Thyroid gland (tissue), 4 donors: ENCODE data around the gene CDX1. TPM values are rescaled to one million over a fixed set of nuclear protein-coding genes. Genes with fewer than 3 reads are reported as not detected.

Source experiments
- DNase-seq, 2 donors: peaks; one replicate each; pipeline ENCODE4 v3.0.0-alpha.2; 2019
- H3K27ac ChIP-seq, 3 donors: fragments of 200-600 bp; sonication (generic); 1 replicate in 2 of 3; 2 replicates in 1 of 3; pipeline ENCODE4 v1.5.1; 2016 to 2019; ENCODE audit warnings: mild to moderate bottlenecking in 1 of 3, moderate library complexity in 1 of 3
- H3K27me3 ChIP-seq: fragments of 200-600 bp; sonication (generic); one replicate; pipeline ENCODE4 v1.5.1; 2019
- H3K36me3 ChIP-seq, 2 donors: fragments of 200-600 bp; sonication (generic); one replicate each; pipeline ENCODE4 v1.5.1; 2016 to 2019
- H3K4me1 ChIP-seq, 2 donors: fragments of 200-600 bp; sonication (generic); one replicate each; pipeline ENCODE4 v1.5.1; 2017 to 2019
- H3K4me3 ChIP-seq, 3 donors: fragments of 200-600 bp; sonication (generic); replicated peaks in 1 of 3; 1 replicate in 2 of 3; 2 replicates in 1 of 3; pipeline ENCODE4 v1.5.1; 2016; ENCODE audit warnings: mild to moderate bottlenecking in 1 of 3
- H3K9me3 ChIP-seq: fragments of 200-600 bp; sonication (generic); one replicate; pipeline ENCODE4 v1.5.1; 2017
- CTCF ChIP-seq, 6 experiments: fragments of 200-600 bp in 3 of 6; fragments of 450-650 bp in 3 of 6; sonication (generic) in 3 of 6; IDR thresholded peaks; one replicate each; pipeline ENCODE4 v1.5.1; 2016 to 2019; ENCODE audit warnings: antibody characterized with exemption in 6 of 6, mild to moderate bottlenecking in 2 of 6, inconsistent platforms in 1 of 6, moderate library complexity in 1 of 6
- POLR2A ChIP-seq, 2 donors: fragments of 450-650 bp; IDR thresholded peaks; one replicate each; pipeline ENCODE4 v1.6.1; 2017; ENCODE audit warnings: antibody characterized with exemption in 2 of 2, mild to moderate bottlenecking in 2 of 2, moderate library complexity in 1 of 2
- WGBS, 2 donors: methylation state at CpG; one replicate each; pipeline ENCODE4 v1.1.5; 2017; 5-methylcytosine and 5-hydroxymethylcytosine counted together
- intact Hi-C: fragments of 100-400 bp; cut with DNase I; formaldehyde crosslinking; loops from one replicate; pipeline ENCODE4 v1.15.1; 2023
- total RNA-seq, 4 donors: library from RNA; depleted of rRNA; stranded (reverse); fragments of >200 nt; gene quantifications; one replicate each; pipeline ENCODE4 v1.2.3, GENCODE V29; 2016

Gene CDX1
- total RNA-seq, 4 donors from 2014 or later, result not detected

GRCh38 chr5:150189326-150189725, 22.7 kb downstream of the CDX1 start:
- WGBS, 2 donors, result 72 to 93% methylated on average over 3 of the region's 3 CpGs
- H3K27me3 ChIP-seq, result peaks cover 14% of the 10 kb centered on the region
- H3K36me3 ChIP-seq, result no peaks in the 10 kb centered on the region
- no peaks in the 10 kb centered on the region for H3K9me3 ChIP-seq
- no peak for TF ChIP-seq POLR2A (IDR thresholded peaks at IDR 0.05)
- TF ChIP-seq CTCF (IDR thresholded peaks at IDR 0.05), result no peak
- peaks cover 0 to 6% of the 10 kb centered on the region in 2 donors for H3K4me1 ChIP-seq
- no peak for DNase-seq
- no peak overlapping the region for H3K27ac ChIP-seq
- H3K4me3 ChIP-seq, result no peak overlapping the region
- intact Hi-C loops, result no loop called here

DNA sequence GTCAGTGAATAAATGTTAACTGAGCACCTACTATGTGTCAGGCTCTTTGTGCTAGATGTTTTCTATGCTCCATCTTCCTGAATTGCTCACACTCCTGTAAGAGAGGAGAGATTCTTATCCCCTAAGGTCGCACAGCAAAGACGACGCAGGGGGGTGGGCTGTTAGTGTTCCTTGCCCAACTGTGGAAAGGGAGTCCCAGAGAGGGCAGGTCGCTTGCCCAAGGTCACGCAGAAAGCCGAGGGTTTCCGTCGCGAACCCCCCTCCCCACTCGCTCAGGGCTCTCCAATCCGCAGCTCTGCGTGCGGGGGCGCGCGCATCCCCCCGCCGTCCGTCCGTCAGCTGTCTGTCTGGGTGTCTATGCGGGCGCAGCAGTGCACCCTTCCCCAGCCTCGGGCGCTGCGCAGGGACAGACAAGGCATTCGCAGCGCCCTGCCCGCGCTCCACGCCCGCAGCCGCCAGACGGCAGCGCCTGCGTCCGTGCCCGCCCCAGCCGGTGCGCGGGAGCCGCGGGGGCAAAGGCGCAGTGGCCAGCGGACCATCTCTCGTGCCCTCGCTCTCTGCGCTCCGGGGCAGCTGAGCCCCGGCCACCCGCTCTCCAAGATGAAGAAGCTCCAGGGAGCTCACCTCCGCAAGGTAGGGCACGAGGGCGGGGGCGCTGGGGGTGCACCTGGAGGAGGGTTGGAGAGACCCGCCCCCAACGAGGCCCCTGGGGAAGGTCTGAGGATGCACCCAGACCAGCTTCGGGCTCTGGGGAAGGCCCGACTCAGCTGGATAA, 23.3 kb downstream of the CDX1 start, which contains the start of gene SLC6A7:
TSS of gene SLC6A7 (plus strand) at position 335 of the 775 bp plus-strand sequence. CDS start at position 601, 266 bp downstream.
- peaks cover 14% of the 10 kb centered on the region for H3K27me3 ChIP-seq
- H3K27ac ChIP-seq, result no peak within 1 kb of the TSS
- H3K4me1 ChIP-seq, result peaks cover 0 to 6% of the 10 kb centered on the region in 2 donors
- intact Hi-C loops, result no loop called here
- no peak within 1 kb of the TSS for H3K4me3 ChIP-seq
- no peaks in the 10 kb centered on the region for H3K36me3 ChIP-seq
- TF ChIP-seq POLR2A (IDR thresholded peaks at IDR 0.05) (no peak), CTCF (IDR thresholded peaks at IDR 0.05) (no peak)
- no peaks in the 10 kb centered on the region for H3K9me3 ChIP-seq
- 5 to 11% methylated on average over 15 to 34 of the region's 58 CpGs for WGBS, 2 donors
- DNase-seq, result no peak

GRCh38 chr5:150190503-150190979, 24.0 kb downstream of the CDX1 start:
- TF ChIP-seq POLR2A (IDR thresholded peaks at IDR 0.05) (no peak), CTCF (IDR thresholded peaks at IDR 0.05) (no peak)
- Histone ChIP-seq H3K4me1 (peaks cover 0 to 6% of the 10 kb centered on the region in 2 donors), H3K9me3 (no peaks in the 10 kb centered on the region), H3K27me3 (peaks cover 14% of the 10 kb centered on the region), H3K36me3 (no peaks in the 10 kb centered on the region), H3K27ac (no peak overlapping the region), H3K4me3 (no peak overlapping the region)
- DNase-seq, result no peak
- intact Hi-C loops, result no loop called here
- WGBS, 2 donors, result 35 to 40% methylated on average over 13 to 15 of the region's 16 CpGs

DNA sequence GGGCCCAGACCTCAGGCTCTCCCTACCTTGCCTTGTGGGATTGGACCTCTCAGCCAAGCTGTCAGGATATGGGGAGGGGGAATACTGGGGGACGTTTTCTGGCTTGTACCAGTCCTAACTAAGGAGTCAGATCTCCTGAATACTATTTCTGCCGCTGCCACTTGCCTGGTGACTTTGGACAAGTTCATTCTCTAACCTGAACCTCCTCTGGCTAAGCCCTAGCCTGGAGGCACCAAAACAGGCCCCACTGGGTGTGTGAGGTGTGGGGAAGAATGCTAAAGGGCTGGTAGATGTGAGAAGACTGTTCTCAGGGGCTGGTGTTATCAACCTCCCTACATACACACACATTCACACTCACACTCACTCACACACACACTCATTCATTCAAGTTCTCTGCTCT, 24.4 kb downstream of the CDX1 start:
- no peaks in the 10 kb centered on the region for H3K9me3 ChIP-seq
- TF ChIP-seq POLR2A (IDR thresholded peaks at IDR 0.05) (no peak), CTCF (IDR thresholded peaks at IDR 0.05) (no peak)
- H3K4me1 ChIP-seq, result peaks cover 0 to 6% of the 10 kb centered on the region in 2 donors
- no peaks in the 10 kb centered on the region for H3K36me3 ChIP-seq
- H3K27me3 ChIP-seq, result peaks cover 14% of the 10 kb centered on the region
- no peak overlapping the region for H3K27ac ChIP-seq
- 26 to 53% methylated on average over 2 of the region's 2 CpGs for WGBS, 2 donors
- no peak overlapping the region for H3K4me3 ChIP-seq
- intact Hi-C loops, result no loop called here
- no peak for DNase-seq

- H3K27me3 ChIP-seq, result peaks cover 14% of the 10 kb centered on the region
- H3K4me1 ChIP-seq, result peaks cover 0 to 6% of the 10 kb centered on the region in 2 donors
- TF ChIP-seq CTCF (IDR thresholded peaks at IDR 0.05) (no peak), POLR2A (IDR thresholded peaks at IDR 0.05) (no peak)
- 55 to 63% methylated on average over 4 of the region's 4 CpGs for WGBS, 2 donors
- no peaks in the 10 kb centered on the region for H3K9me3 ChIP-seq
- no peak overlapping the region for H3K4me3 ChIP-seq
- no peaks in the 10 kb centered on the region for H3K36me3 ChIP-seq
- no peak overlapping the region for H3K27ac ChIP-seq
- intact Hi-C loops, result no loop called here
- no peak for DNase-seq
Measured at GRCh38 chr5:150192462-150192861, 25.9 kb downstream of the CDX1 start.
